ENCODE measurements around the gene ARF3.

Gene ARF3

GRCh38 chr12:48980953-48981756, 23.9 kb upstream of the ARF3 start:
- DNase-seq = peak; percentile 50

GRCh38 chr12:48980389-48980952, 23.2 kb upstream of the ARF3 start:
- no peak for DNase-seq

DNA sequence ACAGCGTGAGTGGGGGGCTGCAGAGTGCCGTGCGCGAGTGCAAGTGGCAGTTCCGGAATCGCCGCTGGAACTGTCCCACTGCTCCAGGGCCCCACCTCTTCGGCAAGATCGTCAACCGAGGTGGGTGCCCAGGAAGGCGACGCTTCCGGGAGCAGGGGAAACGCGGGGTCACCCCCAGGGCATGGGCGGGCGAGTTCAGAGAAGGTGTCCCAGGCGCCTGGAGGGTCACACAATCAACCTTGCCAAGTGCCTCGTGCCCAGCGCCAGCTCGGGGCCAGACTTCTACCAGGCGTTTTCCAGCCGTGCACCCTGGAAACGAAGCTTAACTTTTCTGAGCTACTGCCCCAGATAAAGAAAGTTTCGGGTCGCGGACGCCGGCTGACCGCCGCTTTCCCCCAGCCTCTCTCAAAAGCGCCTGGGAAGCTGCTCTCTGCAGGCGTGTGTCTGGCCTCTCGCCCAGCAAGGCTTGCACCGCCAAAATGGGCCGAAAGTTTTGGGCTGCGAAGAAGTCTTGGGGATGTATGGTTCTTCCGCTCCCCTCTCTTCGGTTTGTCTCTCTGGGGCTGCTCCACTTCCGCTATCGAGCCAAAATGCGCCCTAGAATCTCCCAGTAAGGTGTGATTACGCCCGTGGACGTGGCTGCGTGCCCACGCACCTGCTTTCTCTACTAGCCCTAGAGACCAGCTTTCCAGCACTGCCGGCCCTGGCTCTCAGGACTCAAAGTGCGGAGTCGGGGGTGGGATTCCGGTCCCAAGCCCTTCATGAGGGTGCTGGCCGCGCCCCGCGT, 22.5 kb upstream of the ARF3 start:
- no peak for DNase-seq

DNA sequence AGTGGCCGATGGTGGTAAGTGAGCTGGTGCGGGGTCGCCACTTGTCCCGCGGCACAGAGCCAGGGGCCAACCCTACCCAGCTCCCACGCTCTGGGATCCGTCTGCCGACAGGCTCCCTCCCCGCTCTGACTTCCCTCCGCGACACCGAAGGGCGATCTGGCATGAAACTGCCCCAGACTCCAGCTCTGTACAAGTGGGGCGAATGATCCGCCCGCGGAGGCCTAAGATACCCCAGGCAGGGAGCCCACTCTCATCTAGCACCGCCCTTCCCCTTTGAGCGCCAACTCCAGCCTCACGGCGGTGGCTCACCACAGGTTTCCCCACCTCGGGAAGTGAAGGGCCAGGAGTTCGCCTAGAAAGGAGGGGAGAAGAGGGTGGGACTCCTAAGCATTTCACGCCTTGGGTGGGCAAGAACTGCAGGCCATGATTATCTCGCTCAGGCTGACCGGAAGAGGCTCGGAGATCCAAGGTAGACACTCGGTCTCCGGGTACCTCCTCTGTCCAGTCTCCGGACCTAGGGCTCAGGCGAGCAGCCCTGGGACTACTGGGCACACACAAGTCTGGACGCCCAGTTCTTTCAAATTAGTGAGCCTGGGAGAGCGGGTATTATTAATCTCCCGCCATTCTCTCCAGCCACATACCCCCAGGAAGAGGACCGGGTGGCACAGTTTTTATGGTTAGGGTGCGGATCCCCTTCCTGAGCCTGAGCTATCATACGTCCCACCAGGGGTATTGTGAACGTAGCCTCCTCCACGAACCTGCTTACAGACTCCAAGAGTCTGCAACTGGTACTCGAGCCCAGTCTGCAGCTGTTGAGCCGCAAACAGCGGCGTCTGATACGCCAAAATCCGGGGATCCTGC, 21.7 kb upstream of the ARF3 start:
- no peak for DNase-seq

DNA sequence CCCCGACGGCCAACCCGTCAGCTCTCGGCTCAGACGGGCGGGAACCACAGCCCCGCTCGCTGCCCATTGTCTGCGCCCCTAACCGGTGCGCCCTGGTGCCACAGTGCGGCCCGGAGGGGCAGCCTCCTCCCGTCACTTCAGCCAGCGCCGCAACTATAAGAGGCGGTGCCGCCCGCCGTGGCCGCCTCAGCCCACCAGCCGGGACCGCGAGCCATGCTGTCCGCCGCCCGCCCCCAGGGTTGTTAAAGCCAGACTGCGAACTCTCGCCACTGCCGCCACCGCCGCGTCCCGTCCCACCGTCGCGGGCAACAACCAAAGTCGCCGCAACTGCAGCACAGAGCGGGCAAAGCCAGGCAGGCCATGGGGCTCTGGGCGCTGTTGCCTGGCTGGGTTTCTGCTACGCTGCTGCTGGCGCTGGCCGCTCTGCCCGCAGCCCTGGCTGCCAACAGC, 21.0 kb upstream of the ARF3 start, which contains the start of gene WNT1:
Gene WNT1 (plus strand): TSS at position 32 of the 450 bp plus-strand sequence. CDS start 329 bp downstream, at position 361.
- no peak for DNase-seq

DNA sequence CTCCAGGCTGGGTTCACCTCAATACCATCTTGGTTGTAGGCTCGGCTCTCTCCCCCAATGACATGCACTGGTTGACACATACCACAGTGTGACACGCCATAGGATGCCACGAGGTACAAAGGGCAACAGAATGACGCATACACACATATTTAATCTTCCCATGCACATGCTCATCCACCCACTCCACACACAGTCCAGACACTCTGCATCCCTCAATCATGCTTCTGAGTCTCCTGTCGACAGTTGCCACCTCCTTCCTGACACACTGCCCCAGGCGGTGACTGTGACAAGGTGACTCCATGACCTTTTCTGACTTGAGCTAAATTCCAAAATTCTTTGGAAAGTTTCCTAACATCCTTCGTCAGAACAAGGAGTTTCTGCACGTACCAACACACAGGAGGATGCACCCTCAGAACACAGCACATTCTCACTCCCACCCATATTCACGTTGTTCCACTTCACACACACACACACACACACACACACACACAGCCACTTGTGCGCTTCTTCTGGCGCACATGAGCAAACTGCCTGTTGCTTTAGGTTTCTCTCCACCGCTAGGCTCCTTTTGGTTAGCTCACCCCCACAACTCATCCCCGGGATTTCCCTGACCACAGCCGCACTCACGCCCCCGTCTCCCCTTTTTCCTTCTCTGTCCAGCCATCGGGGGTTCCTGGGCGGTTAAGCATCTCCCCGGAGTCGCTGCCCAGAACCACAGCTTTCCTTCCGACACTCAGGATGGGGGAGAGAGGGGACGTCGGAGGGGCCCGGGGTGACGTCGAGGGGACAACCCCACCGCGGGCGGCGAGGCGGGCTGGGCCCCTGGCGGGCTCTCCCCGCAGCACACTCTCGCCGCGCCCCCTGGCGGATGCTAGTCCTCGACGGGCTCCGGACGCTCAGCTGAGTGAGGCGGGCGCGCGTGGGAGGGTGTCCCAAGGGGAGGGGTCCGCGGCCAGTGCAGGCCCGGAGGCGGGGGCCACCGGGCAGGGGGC, 20.3 kb upstream of the ARF3 start:
- peak; percentile 78 for DNase-seq

DNA sequence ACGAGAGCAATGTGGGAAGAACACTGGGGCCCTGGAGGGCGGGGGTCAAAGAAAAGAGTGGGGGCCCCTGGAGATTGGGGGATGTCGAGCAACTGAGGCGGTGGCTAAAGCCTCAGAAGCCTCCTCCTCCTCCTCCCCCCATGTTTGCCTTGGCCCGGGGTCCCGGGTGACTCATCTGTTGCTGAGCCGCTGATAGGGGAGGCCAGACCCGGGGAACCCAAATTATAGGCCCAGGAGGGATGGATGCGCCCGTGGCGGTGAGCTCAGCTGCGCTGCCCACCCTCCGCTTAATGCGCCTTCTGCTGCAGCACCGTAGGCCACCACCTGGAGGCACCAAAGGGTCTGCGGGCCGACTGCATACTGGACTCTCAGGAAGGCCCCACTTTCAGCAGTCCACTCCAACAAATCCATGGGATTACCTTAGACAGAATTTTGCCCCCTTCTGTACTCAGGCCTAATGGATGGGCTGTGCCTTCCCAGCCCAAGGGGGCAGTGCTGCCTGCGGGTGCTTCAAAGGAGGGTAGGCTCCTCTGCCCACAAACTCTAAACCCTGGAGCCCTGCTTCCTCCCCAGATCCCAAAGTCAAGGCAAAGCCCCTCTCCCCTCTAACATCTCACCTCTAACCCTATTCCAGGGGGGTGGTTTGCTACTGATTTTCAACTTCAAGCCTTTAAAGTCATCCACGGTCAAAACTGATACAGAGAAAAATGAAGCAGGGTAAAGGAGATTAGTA, 16.8 kb upstream of the ARF3 start:
- DNase-seq = peak; percentile 53

DNA sequence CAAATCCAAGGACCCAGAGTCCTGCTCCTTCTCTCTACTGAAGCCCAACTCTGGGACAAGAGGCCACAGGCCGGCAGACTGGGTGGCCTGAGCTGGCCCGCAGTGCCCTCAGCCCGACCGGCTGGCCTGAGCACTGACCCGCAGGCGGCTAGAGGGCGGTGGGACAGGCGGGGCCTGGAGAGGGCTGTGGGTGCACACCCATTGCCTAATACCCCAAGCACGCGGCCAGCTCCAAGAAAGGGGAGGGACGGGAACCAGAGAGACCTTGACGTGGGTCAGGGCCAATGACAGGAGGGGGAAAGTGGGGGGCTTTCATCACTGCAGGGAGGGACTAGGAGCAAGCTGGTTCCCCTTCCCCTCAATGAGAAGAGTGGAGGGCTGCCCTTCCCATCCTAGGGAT, 16.2 kb upstream of the ARF3 start:
- DNase-seq = peak; percentile 57

GRCh38 chr12:48972952-48973483, 15.7 kb upstream of the ARF3 start:
- no peak for DNase-seq

GRCh38 chr12:48972213-48972951, 15.1 kb upstream of the ARF3 start:
- DNase-seq = no peak

DNA sequence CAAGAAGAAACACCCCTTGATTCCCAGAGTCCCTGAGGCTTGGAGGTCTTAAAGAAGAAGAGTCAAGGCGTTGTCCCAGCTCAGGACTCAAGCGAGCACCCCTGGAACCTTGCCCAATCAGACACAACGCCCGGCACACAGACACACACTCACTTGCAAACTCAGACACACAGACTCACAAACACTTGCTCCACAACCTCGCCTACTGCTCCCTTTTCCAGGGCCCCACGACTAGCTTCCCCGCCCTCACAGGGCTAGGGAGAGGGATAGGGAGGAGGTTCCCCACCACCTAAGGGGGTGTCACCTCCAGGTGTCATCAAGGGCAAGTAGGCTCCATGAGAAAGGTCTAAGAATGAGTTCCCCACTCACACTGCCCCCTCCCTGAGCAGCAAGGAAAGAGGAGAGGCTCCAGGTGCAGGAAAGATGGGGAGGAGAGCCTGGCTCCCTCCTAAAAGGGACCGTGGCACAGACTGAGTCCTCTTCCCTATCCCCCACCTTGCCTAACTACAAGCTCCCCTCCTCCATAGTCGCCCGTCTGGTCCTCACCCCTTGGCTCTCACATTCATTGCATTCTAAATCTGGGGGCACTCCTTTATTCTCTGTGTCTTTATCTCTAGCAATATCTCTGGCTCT, 13.5 kb upstream of the ARF3 start:
- no peak for DNase-seq

DNA sequence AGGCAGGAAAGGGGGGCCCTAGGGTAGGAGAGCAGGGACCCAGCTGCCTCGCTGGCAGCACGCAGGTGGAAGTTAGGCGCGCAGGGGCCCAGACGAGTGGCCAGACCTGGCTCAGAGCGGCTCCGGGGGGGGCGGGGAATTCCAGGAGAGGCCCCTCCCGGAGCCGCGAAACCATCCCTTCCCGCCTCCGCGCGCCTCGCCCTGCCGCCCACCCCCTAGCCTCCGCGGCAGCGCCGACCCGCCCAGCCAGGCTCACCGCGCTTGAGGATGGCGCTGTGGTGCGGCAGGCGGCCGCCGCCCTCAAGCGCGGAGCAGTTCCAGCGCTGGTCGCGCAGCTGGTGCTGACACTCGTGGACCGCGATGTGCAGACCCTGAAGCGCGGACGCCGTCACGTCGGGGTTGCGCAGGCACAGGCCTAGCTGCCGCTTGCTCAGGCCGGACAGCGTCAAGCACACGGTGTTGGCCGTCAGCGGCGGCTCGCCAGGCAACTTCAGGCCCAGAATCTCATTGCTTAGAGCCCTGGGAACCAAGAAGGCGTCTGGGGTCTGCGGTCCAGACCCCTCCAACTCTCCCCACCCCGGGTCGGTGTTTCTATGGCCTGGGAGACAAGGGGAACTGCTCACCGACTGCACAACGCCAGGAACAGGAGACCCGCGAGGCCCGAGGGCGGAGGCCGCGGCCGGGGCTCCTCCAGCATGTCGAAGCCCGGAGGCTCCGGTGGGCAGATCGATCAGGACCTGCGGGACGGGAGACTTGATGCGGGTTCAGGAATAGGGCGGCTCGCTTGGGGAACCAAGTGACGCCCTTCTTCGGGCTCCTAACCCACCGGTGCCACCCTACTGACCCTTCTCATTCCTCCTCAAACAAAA, 12.8 kb upstream of the ARF3 start:
- no peak for DNase-seq

- no peak for DNase-seq
Observed at GRCh38 chr12:48969160-48969771, 12.0 kb upstream of the ARF3 start.

DNA sequence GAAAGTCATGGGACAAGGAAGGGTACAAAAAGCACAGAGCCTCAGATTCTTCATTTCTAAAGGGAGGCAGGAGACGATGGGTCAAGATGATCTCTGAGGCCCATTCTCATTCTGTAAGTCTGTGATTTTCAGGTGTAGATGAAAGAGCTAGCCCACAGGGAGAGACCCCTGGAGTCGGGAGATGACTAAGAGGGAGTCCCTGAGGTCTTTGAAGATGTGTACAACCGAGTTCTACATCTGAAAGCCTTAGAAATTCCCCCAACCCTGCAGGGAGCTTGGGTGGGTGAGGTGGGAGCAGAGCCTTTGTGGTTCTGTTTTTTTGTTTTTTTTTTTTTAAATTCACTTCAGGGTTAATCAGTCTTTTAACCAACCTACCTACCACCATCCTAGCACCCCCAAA, 11.2 kb upstream of the ARF3 start:
- no peak for DNase-seq

DNA sequence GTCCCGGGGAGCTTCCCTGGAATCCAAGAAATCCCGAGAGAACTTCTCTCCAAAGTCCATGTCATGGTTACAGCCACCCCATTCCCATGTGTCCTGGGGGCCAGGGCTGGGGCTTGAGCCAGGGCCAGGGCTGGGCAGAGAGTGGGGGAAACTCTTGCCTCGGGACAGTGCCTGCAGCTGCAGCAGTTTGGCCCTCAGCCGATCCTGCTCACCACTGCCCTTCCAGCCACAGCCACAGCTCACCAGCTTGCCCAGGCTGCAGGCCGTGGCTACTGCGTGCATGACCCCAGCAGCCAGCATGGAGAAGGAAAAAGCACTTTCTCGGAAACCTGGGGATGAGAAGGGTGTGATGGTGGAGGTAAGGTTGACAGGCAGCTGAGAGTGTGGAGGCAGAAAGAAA, 10.7 kb upstream of the ARF3 start:
- no peak for DNase-seq

GRCh38 chr12:48966177-48966895, 9.0 kb upstream of the ARF3 start:
- DNase-seq = peak; percentile 72

DNA sequence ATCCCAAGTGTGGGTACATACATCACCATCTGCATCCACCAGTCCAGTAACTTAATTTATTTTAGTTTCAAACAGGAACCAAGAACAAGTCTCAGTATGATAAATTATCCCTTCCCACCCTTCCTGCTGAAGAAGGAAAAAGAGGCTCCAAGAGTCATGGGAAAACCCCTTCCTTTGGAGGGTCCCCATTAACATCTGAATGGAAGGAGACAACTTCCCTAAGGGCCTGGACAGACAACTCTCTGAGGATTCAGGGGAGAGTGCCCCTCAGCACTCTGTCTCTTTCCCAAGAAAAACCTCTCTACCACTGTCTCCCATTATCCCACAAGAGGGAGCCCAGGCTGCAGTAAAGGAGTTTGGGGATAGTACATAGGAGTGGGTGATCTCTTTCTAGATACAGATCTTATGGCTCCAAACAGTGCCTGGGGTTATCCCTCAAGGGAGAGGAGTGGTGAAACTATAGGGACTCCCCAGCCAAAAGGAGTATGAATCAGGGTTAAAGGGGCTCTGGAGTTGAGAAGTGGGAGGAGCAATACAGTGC, 8.1 kb upstream of the ARF3 start:
- peak; percentile 42 for DNase-seq
